Embryonic facial prominence (tissue), 1 donor: ENCODE data around the gene UXS1.

ENCODE experiments used
- DNase-seq: peaks from one replicate; pipeline ENCODE4 v3.0.0-alpha.2; 2016; ENCODE audit errors: extremely low spot score

The UXS1 gene

DNA sequence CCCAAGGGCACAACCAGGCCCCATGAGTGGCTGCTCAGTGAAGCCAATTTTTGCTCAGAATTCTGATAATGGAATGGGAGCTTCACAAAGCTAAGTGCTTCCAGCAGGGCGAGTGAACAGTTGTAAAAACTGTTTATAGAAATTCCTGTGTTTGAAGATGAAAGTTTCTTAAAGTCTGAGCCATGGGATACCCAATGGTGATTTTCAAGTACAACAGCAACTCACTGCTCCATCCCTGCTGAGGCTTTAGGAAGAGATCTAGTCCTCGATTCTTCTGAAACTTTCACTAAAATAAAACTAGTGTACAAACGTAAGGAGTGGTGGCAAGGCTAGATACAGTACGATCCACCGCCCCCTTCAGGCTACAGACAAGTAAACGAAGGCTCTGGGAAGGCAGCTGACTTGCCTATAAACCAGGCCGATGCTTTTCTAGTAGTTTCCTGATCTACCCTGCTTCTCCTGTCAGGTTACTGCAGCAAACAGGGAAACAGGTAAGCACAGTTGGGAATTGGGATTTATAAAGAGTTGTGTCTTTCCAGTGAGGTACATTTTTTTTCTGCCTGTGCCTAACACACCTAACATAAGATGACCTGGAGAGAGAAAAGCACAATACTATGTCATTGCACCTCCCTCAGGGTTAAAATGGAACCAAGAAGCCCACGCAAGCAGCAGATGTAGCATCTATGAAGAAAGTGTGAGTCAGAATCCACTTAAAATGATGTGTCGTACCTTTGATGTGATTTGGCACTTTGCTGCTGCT, 108.7 kb downstream of the UXS1 start:
- no peak for DNase-seq

GRCh38 chr2:106080959-106081358, 113.1 kb downstream of the UXS1 start:
- DNase-seq, result no peak

- DNase-seq, result no peak
Measured at GRCh38 chr2:106078096-106078495, 116.0 kb downstream of the UXS1 start.

DNA sequence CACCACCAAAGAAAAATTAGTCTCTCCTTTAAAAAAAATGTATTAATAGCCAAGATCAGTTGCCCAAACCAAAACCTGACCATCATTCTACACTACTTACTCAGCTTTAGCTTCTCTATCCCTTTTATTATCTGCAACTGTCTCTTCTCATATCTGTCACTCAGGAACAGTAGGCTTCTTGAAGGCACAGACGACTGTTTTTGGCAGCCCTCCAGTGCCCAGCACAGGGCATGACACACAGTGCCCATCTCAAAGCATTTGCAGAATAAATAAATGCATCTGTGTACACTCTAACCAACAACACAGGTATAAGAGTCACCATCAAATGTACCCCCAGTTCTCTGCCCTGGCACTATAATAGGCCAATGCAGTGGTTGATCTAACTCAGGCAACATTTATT, 117.2 kb downstream of the UXS1 start:
- no peak for DNase-seq

DNA sequence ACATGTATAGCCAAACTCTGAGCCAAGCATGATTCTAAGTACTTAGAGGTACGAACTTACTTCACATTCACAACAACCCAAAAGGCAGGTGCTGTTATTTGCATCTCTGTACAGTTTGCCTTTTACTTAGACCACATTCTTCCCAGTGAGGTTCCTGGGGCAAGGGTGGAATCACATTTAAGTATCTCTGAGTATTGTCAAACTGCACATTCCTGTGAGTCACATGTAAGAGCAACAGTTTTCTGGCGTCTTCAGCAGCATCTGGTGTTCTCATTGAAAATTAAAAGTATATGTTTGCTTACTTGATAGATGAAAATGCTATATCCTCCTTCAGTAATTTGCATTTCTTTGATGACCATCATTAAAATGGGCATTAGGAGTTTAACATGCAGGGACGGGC, 119.1 kb downstream of the UXS1 start:
- DNase-seq, result no peak

DNA sequence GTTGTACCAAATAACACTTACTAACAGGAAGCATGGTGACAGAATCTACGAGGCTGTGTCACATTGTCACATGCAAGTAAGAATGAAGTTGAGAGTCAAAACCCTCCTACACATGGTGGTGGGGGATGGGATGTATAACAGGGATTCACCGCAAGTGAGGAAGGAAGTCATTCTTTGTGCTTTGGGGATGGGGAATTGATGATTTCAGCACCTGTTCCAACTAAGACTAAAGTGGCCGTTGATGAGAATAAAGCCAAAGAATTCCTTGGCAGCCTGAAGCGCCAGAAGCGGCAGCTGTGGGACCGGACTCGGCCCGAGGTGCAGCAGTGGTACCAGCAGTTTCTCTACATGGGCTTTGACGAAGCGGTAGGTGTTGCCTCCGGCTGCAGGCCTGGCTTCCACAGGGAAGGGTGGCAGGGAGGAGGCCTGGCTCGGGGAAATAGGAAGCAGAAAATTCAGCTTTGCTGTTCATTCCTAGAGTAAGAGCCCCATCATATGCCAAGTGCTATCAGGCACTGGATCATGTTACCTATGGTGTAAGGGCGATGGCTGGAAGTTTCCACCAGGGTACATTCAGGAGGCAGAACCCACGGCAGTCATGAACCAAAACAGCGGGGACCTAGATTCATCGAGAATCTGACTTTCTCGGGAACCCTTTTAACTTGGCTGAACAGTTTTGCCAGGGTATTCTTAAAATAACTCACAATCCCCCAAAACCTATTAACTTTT, 120.3 kb downstream of the UXS1 start:
- no peak for DNase-seq

DNA sequence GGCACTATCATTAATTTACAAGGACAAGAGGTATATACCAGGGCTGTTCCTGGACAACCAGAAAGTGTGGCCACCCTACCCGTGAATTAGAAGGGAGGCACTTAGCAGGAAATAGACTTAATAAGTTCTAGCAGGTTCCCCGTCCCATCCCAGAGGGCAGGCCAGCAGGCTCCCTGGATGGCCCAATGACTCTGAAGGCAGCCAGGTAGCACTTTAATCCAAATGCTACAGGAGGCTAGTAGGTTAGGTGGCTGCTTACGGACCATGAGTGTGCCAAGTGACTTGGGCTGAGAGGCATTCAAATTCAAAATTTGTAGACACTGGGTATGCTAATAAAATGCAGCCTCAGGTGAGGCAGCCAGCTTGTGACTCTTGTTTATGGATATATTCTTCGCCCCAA, 123.9 kb downstream of the UXS1 start:
- no peak for DNase-seq

- DNase-seq, result no peak
Measured at GRCh38 chr2:106068451-106068850, 125.7 kb downstream of the UXS1 start.

- DNase-seq, result no peak
Measured at GRCh38 chr2:106065983-106066820, 127.9 kb downstream of the UXS1 start.

- DNase-seq, result no peak
Measured at GRCh38 chr2:106065268-106065982, 128.7 kb downstream of the UXS1 start.

DNA sequence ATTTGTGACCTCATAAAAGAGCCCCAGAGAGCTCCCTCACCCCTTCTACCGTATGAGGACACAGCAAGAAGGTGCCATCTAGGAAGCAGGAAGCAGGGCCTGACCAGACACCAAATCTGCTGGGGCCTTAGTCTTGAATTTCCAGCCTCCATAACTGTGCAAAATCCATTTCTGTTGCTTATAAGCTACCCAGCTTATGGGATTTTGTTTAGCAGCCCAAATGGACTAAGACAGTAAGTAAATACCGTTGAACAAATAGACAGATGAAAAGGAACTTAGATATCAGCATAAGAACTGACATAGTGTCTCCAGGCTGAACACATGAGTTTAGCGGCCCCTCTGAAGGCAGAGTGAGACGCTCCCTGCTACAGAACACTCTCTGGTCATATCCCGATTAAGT, 130.9 kb downstream of the UXS1 start:
- DNase-seq, result no peak

GRCh38 chr2:106062627-106063026, 131.5 kb downstream of the UXS1 start:
- no peak for DNase-seq

- DNase-seq, result no peak
Measured at GRCh38 chr2:106061611-106062349, 132.3 kb downstream of the UXS1 start.

DNA sequence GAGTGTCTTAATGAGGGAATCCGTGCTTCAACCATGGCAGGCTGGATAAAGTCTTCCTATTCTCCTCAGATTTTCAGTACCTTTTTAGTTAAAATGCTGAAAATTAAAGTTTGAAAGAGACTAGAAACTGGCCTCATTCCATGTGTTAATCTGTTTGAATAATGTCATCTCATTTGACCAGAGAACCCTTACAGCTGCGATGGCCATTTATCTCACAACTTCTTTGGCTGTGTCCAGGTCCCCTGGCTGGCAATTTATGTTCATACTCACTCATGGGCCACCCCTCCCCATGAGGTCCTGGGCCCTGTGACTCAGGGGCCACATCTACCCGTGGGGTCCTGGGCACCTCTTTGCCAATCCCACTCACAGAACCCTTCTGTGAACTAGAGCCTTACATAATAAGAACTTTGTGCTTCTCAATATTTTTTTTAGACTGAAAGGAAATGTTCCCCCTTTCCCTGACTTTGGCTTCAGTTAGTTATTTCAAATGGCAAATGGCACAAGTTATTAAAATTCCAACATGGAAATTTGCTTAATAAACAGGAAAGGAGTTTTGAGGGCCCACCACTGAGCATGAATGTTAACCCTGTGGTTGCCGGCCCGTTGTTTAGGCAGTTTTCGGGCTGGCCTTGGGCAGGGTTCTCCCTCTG, 134.6 kb downstream of the UXS1 start:
- DNase-seq, result no peak

DNA sequence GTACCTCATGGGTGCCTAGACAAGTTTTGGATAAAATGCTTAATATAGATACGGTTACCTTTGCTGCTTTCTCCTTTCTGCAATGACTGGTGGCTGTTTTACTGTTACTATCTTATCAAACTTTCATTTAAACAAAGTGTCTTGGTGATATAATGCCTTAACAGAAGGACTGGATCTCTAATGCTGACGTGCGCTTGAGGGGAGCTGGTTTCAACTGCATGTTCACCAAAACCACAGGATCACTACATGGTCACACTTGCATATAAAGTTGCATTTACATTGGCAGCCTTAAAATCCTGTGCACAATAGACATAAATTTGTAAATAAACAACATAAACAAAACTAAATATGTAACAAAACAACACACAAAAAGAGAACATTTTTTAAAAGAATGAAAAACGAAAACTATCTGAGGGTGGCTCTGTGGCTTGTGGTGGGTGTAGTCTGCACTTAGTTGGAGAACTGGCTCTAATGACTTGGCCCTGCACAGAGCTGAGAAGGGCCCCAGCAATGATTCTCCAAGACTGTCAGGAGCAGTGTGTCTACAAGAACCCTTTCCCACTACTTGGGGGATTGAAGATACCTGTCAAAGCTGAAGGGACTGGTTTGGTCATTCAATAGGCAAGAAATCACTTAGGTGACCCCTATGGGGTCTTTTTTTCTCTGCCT, 135.5 kb downstream of the UXS1 start:
- DNase-seq, result no peak

DNA sequence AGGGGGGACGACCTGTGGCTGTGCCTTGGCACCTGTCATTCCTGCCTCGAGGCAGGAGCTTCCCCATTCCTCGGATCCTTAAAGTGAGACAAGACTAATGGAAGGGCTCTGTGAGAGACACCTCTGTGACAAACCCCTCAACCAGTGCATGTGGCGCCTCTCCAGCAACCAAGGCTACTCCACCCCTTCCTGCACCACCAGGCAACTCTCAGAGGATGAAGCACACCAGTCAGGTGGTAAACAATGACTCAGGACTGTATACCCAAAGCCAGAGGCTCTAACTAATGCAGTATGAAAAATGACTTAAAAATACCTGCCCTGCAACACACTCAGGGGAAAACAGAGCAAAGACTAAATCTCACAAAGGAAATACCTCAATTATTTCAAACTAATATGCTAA, 136.9 kb downstream of the UXS1 start:
- no peak for DNase-seq

DNA sequence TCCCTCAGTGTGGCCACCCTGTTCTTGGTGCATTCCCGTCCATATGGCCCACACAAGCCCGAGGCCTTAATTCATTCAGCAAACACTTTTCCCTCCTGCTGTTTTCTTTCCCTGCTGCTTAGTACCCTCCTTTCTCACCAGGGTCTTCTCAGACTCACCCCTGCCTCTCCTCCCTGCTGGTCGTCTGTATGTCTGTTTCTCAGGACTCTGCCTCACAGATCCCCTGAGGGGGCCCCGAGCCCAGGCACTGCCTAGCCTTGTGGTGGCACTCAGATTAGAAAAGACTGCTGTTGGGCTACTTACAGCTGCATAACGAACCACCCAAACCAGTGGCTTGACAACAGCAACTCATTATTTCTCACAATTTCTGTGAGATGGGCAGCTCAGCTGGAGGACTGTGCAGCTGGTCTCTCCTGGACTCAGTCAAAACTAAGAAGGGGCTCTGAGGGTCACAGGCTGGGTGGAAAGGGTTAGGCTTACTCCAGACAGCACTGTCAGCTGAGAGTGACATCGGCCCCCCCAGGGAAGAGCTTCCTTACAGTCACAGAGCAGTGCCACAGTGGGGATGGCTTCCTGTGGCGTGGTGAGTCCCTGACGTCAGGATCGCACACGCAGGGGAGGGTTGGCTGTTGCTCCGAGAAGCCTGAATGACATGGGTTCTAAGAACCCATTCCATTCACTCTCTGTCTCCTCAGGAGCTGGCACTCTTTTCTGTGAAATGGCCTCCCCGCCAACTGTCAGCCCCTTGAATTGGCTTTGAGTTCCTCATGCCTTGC, 139.0 kb downstream of the UXS1 start:
- no peak for DNase-seq

GRCh38 chr2:106054321-106054720, 139.8 kb downstream of the UXS1 start:
- DNase-seq, result no peak

DNA sequence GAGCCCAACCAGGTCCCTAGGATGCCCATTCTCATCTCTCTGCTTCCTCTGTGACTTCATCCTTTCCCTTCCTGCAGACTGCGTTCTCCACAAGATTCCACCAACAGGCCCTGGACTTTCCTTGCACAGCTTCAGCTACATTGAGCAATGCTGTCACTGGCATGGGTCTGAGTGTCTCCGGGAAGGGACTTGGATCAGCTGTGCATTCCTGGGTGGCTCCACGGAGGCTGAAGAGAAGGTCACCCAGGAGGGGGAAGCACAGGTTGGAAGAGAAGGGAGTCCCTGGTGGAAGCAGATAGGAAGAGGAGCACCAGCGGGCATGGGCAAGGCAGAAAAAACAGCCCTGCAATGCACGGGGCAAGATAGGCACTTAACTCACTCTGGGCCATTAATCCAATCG, 140.5 kb downstream of the UXS1 start:
- DNase-seq, result no peak
